ENCODE measurements around the gene FGFR3. TPM values are rescaled to one million over a fixed set of nuclear protein-coding genes. Genes with fewer than 3 reads are reported as not detected.
A peak's percentile ranks its signal among the peaks of the same experiment; 100 is the strongest.

FGFR3 gene
- polyA plus RNA-seq, 1 of the 3 experiments (the other 2 are of a cell fraction), result 1.1 TPM

- TF ChIP-seq IRF3 (IDR thresholded peaks at IDR 0.05; ENCODE audit: low read depth, low read length), result no peak
- no peak for TF ChIP-seq RCOR1 (IDR thresholded peaks at IDR 0.05; ENCODE audit: low read length)
- no peak for TF ChIP-seq JUND (IDR thresholded peaks at IDR 0.05)
- no peak for TF ChIP-seq USF1 (IDR thresholded peaks at IDR 0.05; ENCODE audit: borderline replicate concordance, low read depth)
- no peak for TF ChIP-seq GABPA (IDR thresholded peaks at IDR 0.05; ENCODE audit: low read depth)
- no peak for TF ChIP-seq TAF1 (IDR thresholded peaks at IDR 0.05; ENCODE audit: borderline replicate concordance, low read depth, low read length)
- no peak for TF ChIP-seq TEAD4 (IDR thresholded peaks at IDR 0.05; ENCODE audit: borderline replicate concordance, insufficient read depth)
- no peak for TF ChIP-seq YY1 (IDR thresholded peaks at IDR 0.05; ENCODE audit: low read depth)
- no peak for TF ChIP-seq EP300 (IDR thresholded peaks at IDR 0.05; ENCODE audit: borderline replicate concordance in 1 of 2, low read depth in 1 of 2, low read length in 1 of 2)
Measured at GRCh38 chr4:1767061-1767769, 25.9 kb upstream of the FGFR3 start (continued).

- peak; percentile 95 for DNase-seq
- H3K27ac ChIP-seq (ENCODE audit: low read depth in 2 of 2, low read length in 1 of 2), result no peak overlapping the region; a peak in 1 of 4 replicates
- WGBS (ENCODE audit: low lambda C conversion rate), result 94% methylated on average over 7 of the region's 32 CpGs
Measured at GRCh38 chr4:1767770-1768366, 25.2 kb upstream of the FGFR3 start.

More at GRCh38 chr4:1767770-1768366, 25.2 kb upstream of the FGFR3 start:
- Histone ChIP-seq H3F3A (replicated peaks; ENCODE audit: insufficient read depth) (no peaks in the 10 kb centered on the region), H3K9me2 (no peaks in the 10 kb centered on the region), H3K27me3 (ENCODE audit: insufficient read depth) (no peaks in the 10 kb centered on the region), H3K9me3 (no peaks in the 10 kb centered on the region), H3K4me3 (ENCODE audit: low read depth in 2 of 2, low read length in 1 of 2) (peak overlapping the region in 1 of 2 experiments; percentile 52; a peak in 2 of 4 replicates), H2AFZ (ENCODE audit: low read depth) (no peak overlapping the region), H3K9ac (no peak overlapping the region), H3K4me1 (ENCODE audit: control insufficient read depth in 1 of 2, insufficient read depth in 2 of 2, low read depth in 1 of 2, low read length in 1 of 2) (peaks cover 0 to 19% of the 10 kb centered on the region in 2 experiments; a peak in 1 of 4 replicates), H3K36me3 (replicated peaks in 1 of 2; ENCODE audit: control insufficient read depth in 1 of 2, insufficient read depth in 2 of 2, low read length in 1 of 2) (no peaks in the 10 kb centered on the region), H4K20me1 (ENCODE audit: insufficient read depth) (no peaks in the 10 kb centered on the region), H3K79me2 (ENCODE audit: insufficient read depth) (no peaks in the 10 kb centered on the region), H3K4me2 (no peak overlapping the region)
- POLR2A ChIA-PET, result no interaction called here
- no peak for TF ChIP-seq TEAD4 (IDR thresholded peaks at IDR 0.05; ENCODE audit: borderline replicate concordance, insufficient read depth)
- no peak for TF ChIP-seq ELF1 (IDR thresholded peaks at IDR 0.05)
- TF ChIP-seq RAD21 (IDR thresholded peaks at IDR 0.05; ENCODE audit: low read length), result peak; percentile 27; the same call in 1 of the 2 replicates
- peak; percentile 37 for TF ChIP-seq CTCF (IDR thresholded peaks at IDR 0.05)
- CTCF ChIA-PET, result interaction anchor here (0.7 to 3.3 kb wide), 22 partner anchors 8 to 143 kb away, joined by 3 to 21 read pairs (median 4); no protein-coding TSS in a partner anchor

Measured in SK-N-SH (cell line).